ENCODE data around the gene SLC4A3. TPM values are rescaled to one million over a fixed set of nuclear protein-coding genes. Genes with fewer than 3 reads are reported as not detected.

Gene SLC4A3

Small RNAs within 50 kb of the gene (small RNA-seq; reads per million reads assigned to genes)
- not detected for gene RN7SKP213 (ENCODE audit: insufficient read depth)
